K562 (cell line): ENCODE measurements around the gene SLC5A2. TPM values are rescaled to one million over a fixed set of nuclear protein-coding genes. Genes with fewer than 3 reads are reported as not detected.
A peak's percentile ranks its signal among the peaks of the same experiment; 100 is the strongest.

ENCODE experiments used
- BHLHE40 ChIP-seq: IDR thresholded peaks from 2 replicates; pipeline ENCODE4 v1.6.1; 2011; ENCODE audit warnings: low read length, improper control_type of control experiment
- DPF2 ChIP-seq: fragments of 450-650 bp; IDR thresholded peaks from 2 replicates; pipeline ENCODE4 v1.6.1; 2016
- HCFC1 ChIP-seq: IDR thresholded peaks from 2 replicates; pipeline ENCODE4 v1.6.1; 2012; ENCODE audit warnings: low read depth, low read length, improper control_type of control experiment
- MGA ChIP-seq: fragments of 450-650 bp; IDR thresholded peaks from 2 replicates; pipeline ENCODE4 v1.6.1; 2016; ENCODE audit warnings: mild to moderate bottlenecking, moderate library complexity
- TCFL5 ChIP-seq: fragments of 250-450 bp; sonication (Bioruptor Pico); conservative IDR thresholded peaks from 2 replicates; pipeline ENCODE4 v1.6.1; 2021; ENCODE audit warnings: mild to moderate bottlenecking, moderate library complexity, matching md5 sums
- polyA plus RNA-seq, 8 experiments: library from polyadenylated mRNA; depleted of rRNA in 4 of 8; stranded (reverse) in 5 of 8; unstranded in 3 of 8; fragments of >200 nt; fragmentation: Nextera tagmentation in 2 of 8; fragmentation: Illumina TruSeq in 1 of 8; extraction: Ambion mirVana in 2 of 8; extraction: Trizol in 1 of 8; gene quantifications; 2 replicates each; pipeline versions ENCODE4 v1.2.1 to v1.2.3, GENCODE V29; 2011 to 2014; ENCODE audit warnings: inconsistent platforms in 1 of 8, missing spikeins in 1 of 8
- total RNA-seq, 7 experiments: library from RNA; depleted of rRNA in 6 of 7; stranded (reverse); fragments of >200 nt in 6 of 7; fragmentation: Illumina TruSeq in 2 of 7; extraction: Trizol in 2 of 7; gene quantifications; 2 replicates each; pipeline versions ENCODE4 v1.2.1 to v1.2.3, GENCODE V29; 2011 to 2021; ENCODE audit warnings: low replicate concordance in 1 of 7
- TF ChIP-seq, protein P1 (sequence below): sonication (generic); formaldehyde crosslinking; IDR thresholded peaks from 2 replicates; pipeline ENCODE4 v1.8.0; 2022; ENCODE audit warnings: missing genetic modification reagents, mild to moderate bottlenecking, moderate library complexity, borderline replicate concordance

SLC5A2 gene
- total and polyA plus RNA-seq, 9 of the 15 experiments (the other 6 are each of a cell fraction or from before 2014, with no cell fraction given) = 0.07 to 2.7 (median 2.2) TPM; not detected in 6

DNA sequence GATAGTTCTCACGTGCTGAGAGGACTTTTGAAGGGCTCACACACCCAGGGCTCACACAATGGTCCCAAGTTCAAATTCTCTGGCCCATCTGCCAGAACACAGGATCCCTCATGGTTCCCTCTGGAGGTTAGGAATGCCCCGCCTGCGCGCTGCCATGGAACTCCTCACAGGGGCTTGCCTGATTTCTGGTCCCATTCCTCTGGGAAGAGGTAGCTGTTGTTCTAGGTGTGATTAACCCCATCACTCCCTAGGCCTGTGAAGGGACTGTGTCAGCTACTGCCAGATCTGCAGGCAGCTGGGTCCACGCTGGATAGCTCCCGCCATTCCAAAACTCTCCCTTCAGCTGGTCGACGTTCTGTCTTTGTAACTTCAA, 25.9 kb upstream of the SLC5A2 start (continued):
- TF ChIP-seq, protein P1, sequence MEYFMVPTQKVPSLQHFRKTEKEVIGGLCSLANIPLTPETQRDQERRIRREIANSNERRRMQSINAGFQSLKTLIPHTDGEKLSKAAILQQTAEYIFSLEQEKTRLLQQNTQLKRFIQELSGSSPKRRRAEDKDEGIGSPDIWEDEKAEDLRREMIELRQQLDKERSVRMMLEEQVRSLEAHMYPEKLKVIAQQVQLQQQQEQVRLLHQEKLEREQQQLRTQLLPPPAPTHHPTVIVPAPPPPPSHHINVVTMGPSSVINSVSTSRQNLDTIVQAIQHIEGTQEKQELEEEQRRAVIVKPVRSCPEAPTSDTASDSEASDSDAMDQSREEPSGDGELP (CRISPR knock-in tag) = peak; percentile 45; the same call in 1 of the 2 replicates
- TF ChIP-seq HCFC1 (no peak), TCFL5 (CRISPR knock-in tag) (no peak), BHLHE40 (0 out of 2 replicates have a peak, but pooled peaks have one; percentile 13), DPF2 (no peak), MGA (peak; percentile 63)
